Neural cell (in vitro differentiated cells): ENCODE data around the gene TEX22. TPM values are rescaled to one million over a fixed set of nuclear protein-coding genes. Genes with fewer than 3 reads are reported as not detected.

Source experiments
- H2AFZ ChIP-seq: fragments of 200-600, 300-800 bp; sonication (generic), shearing (Covaris generic); 2 replicates; pipeline ENCODE4 v1.6.0; 2014; ENCODE audit warnings: low read depth, mild to moderate bottlenecking, antibody characterized with exemption, low read length, moderate library complexity
- H3F3A ChIP-seq: fragments of 200-600 bp; shearing (Covaris generic); 2 replicates; pipeline ENCODE4 v1.6.1; 2016; ENCODE audit warnings: mild to moderate bottlenecking, moderate library complexity, mixed read lengths, antibody characterized with exemption, low read length; ENCODE audit not compliant: insufficient read depth, poor library complexity, severe bottlenecking
- H3K27ac ChIP-seq: fragments of 200-600, 300-800 bp; sonication (generic), shearing (Covaris generic); 2 replicates; pipeline ENCODE4 v1.5.1; 2014; ENCODE audit warnings: mild to moderate bottlenecking, low read length, moderate library complexity
- H3K27me3 ChIP-seq: fragments of 300-800, 200-600 bp; sonication (generic), shearing (Covaris generic); 2 replicates; pipeline ENCODE4 v1.6.0; 2014; ENCODE audit warnings: mild to moderate bottlenecking, low read depth, low read length, moderate library complexity; ENCODE audit not compliant: insufficient read depth
- H3K36me3 ChIP-seq: fragments of 300-800, 200-600 bp; sonication (generic), shearing (Covaris generic); 2 replicates; pipeline ENCODE4 v1.5.1; 2014; ENCODE audit warnings: mild to moderate bottlenecking, antibody characterized with exemption, low read length, moderate library complexity; ENCODE audit not compliant: insufficient read depth
- H3K4me2 ChIP-seq: fragments of 300-800, 200-600 bp; sonication (generic), shearing (Covaris generic); 2 replicates; pipeline ENCODE4 v1.6.0; 2014; ENCODE audit warnings: mild to moderate bottlenecking, low read length
- H3K4me3 ChIP-seq: fragments of 300-800, 200-600 bp; sonication (generic), shearing (Covaris generic); 2 replicates; pipeline ENCODE4 v1.5.1; 2014; ENCODE audit warnings: mild to moderate bottlenecking, low read length, moderate library complexity
- H3K79me2 ChIP-seq: fragments of 200-600 bp; shearing (Covaris generic); replicated peaks from 2 replicates; pipeline ENCODE4 v1.6.0; 2014; ENCODE audit warnings: mild to moderate bottlenecking, low read length, moderate library complexity; ENCODE audit not compliant: insufficient read depth
- H3K9ac ChIP-seq: fragments of 300-800, 200-600 bp; sonication (generic), shearing (Covaris generic); 2 replicates; pipeline ENCODE4 v1.6.1; 2016; ENCODE audit warnings: mild to moderate bottlenecking, low read length, mixed read lengths
- H3K9me2 ChIP-seq: fragments of 200-600 bp; shearing (Covaris generic); 2 replicates; pipeline ENCODE4 v1.6.1; 2016; ENCODE audit warnings: mild to moderate bottlenecking, low read length, mixed read lengths; ENCODE audit not compliant: insufficient read depth
- H3K9me3 ChIP-seq: fragments of 200-600, 300-800 bp; sonication (generic), shearing (Covaris generic); 2 replicates; pipeline ENCODE4 v1.6.1; 2016; ENCODE audit warnings: mild to moderate bottlenecking, mixed run types, low read length, moderate library complexity, mixed read lengths
- H4K20me1 ChIP-seq: fragments of 200-600 bp; shearing (Covaris generic); 2 replicates; pipeline ENCODE4 v1.6.1; 2016; ENCODE audit warnings: mild to moderate bottlenecking, mixed run types; ENCODE audit not compliant: insufficient read depth
- EP300 ChIP-seq: fragments of 450-650 bp; conservative IDR thresholded peaks from 2 replicates; pipeline ENCODE4 v1.6.1; 2014; ENCODE audit warnings: antibody characterized with exemption, mild to moderate bottlenecking, moderate library complexity; ENCODE audit not compliant: poor library complexity, severe bottlenecking
- EZH2 ChIP-seq: fragments of 200-600, 300-800 bp; shearing (Covaris generic), sonication (generic); IDR thresholded peaks from 2 replicates; pipeline ENCODE4 v1.6.1; 2014; ENCODE audit warnings: antibody characterized with exemption, low read length, borderline replicate concordance, mild to moderate bottlenecking; ENCODE audit not compliant: insufficient read depth, poor library complexity, severe bottlenecking
- MXI1 ChIP-seq: fragments of 450-650 bp; conservative IDR thresholded peaks from 2 replicates; pipeline ENCODE4 v1.6.1; 2014; ENCODE audit warnings: antibody characterized with exemption, mild to moderate bottlenecking; ENCODE audit not compliant: poor library complexity, severe bottlenecking
- POLR2AphosphoS5 ChIP-seq: IDR thresholded peaks from 2 replicates; pipeline ENCODE4 v1.6.1; 2012
- RAD21 ChIP-seq: fragments of 450-650 bp; conservative IDR thresholded peaks from 2 replicates; pipeline ENCODE4 v1.6.1; 2014; ENCODE audit warnings: antibody characterized with exemption, mild to moderate bottlenecking, moderate library complexity
- SMC3 ChIP-seq: fragments of 450-650 bp; conservative IDR thresholded peaks from 2 replicates; pipeline ENCODE4 v1.6.1; 2014; ENCODE audit warnings: antibody characterized with exemption, mild to moderate bottlenecking, moderate library complexity; ENCODE audit not compliant: poor library complexity
- TAF1 ChIP-seq: IDR thresholded peaks from 2 replicates; pipeline ENCODE4 v1.6.1; 2012; ENCODE audit warnings: low read depth
- polyA plus RNA-seq: library from polyadenylated mRNA; depleted of rRNA; stranded (reverse); fragments of >200 nt; gene quantifications from 2 replicates; pipeline ENCODE4 v1.2.3, GENCODE V29; 2014
- TF ChIP-seq, protein P1 (sequence below): fragments of 450-650 bp; IDR thresholded peaks from 2 replicates; pipeline ENCODE4 v1.5.1; 2014; ENCODE audit warnings: antibody characterized with exemption, mild to moderate bottlenecking, moderate library complexity; ENCODE audit not compliant: poor library complexity, severe bottlenecking
- TF ChIP-seq, protein P2 (sequence below): IDR thresholded peaks from 2 replicates; pipeline ENCODE4 v1.6.1; 2012; ENCODE audit warnings: borderline replicate concordance

TEX22 gene
- polyA plus RNA-seq, 1 donor from 2014 or later = 0.22 TPM

DNA sequence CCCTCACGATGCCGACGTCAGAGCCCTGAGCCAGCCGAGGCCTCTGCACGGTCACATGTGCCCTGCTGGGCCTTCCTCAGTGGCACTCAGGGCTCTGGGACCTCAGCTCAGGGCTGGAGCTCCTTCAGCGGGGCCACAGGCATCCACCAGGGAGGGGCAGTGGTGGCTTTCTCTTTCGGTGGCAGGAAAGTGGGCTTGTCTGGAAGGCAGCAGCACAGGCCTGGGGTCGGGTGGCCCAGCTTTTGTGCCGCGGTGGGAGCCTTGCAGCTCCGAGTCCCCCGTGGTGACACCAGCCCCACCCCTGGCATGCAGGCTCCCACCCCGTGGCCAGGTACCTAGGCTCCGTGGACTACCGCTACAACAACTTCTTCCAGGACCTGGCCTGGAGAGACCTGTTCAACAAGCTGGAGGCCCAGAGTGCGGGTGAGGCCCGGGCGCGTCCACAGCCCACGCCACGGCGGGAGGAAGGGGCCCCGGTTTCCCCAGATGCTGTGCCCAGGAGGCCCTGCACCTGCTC lies 14.2 kb upstream of the TEX22 start:
- Histone ChIP-seq H3K36me3 (no peaks in the 10 kb centered on the region), H3F3A (no peaks in the 10 kb centered on the region), H3K4me2 (no peak overlapping the region), H3K27ac (no peak overlapping the region), H2AFZ (no peak overlapping the region), H4K20me1 (no peaks in the 10 kb centered on the region), H3K9me2 (no peaks in the 10 kb centered on the region), H3K4me3 (no peak overlapping the region), H3K9me3 (no peaks in the 10 kb centered on the region), H3K79me2 (no peaks in the 10 kb centered on the region), H3K9ac (no peak overlapping the region), H3K27me3 (no peaks in the 10 kb centered on the region)
- TF ChIP-seq, protein P1, sequence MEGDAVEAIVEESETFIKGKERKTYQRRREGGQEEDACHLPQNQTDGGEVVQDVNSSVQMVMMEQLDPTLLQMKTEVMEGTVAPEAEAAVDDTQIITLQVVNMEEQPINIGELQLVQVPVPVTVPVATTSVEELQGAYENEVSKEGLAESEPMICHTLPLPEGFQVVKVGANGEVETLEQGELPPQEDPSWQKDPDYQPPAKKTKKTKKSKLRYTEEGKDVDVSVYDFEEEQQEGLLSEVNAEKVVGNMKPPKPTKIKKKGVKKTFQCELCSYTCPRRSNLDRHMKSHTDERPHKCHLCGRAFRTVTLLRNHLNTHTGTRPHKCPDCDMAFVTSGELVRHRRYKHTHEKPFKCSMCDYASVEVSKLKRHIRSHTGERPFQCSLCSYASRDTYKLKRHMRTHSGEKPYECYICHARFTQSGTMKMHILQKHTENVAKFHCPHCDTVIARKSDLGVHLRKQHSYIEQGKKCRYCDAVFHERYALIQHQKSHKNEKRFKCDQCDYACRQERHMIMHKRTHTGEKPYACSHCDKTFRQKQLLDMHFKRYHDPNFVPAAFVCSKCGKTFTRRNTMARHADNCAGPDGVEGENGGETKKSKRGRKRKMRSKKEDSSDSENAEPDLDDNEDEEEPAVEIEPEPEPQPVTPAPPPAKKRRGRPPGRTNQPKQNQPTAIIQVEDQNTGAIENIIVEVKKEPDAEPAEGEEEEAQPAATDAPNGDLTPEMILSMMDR = no peak
- TF ChIP-seq POLR2AphosphoS5 (no peak), SMC3 (no peak), MXI1 (no peak), RAD21 (no peak), EP300 (no peak), EZH2 (no peak), TAF1 (no peak)
- TF ChIP-seq, protein P2, sequence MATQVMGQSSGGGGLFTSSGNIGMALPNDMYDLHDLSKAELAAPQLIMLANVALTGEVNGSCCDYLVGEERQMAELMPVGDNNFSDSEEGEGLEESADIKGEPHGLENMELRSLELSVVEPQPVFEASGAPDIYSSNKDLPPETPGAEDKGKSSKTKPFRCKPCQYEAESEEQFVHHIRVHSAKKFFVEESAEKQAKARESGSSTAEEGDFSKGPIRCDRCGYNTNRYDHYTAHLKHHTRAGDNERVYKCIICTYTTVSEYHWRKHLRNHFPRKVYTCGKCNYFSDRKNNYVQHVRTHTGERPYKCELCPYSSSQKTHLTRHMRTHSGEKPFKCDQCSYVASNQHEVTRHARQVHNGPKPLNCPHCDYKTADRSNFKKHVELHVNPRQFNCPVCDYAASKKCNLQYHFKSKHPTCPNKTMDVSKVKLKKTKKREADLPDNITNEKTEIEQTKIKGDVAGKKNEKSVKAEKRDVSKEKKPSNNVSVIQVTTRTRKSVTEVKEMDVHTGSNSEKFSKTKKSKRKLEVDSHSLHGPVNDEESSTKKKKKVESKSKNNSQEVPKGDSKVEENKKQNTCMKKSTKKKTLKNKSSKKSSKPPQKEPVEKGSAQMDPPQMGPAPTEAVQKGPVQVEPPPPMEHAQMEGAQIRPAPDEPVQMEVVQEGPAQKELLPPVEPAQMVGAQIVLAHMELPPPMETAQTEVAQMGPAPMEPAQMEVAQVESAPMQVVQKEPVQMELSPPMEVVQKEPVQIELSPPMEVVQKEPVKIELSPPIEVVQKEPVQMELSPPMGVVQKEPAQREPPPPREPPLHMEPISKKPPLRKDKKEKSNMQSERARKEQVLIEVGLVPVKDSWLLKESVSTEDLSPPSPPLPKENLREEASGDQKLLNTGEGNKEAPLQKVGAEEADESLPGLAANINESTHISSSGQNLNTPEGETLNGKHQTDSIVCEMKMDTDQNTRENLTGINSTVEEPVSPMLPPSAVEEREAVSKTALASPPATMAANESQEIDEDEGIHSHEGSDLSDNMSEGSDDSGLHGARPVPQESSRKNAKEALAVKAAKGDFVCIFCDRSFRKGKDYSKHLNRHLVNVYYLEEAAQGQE = no peak

DNA sequence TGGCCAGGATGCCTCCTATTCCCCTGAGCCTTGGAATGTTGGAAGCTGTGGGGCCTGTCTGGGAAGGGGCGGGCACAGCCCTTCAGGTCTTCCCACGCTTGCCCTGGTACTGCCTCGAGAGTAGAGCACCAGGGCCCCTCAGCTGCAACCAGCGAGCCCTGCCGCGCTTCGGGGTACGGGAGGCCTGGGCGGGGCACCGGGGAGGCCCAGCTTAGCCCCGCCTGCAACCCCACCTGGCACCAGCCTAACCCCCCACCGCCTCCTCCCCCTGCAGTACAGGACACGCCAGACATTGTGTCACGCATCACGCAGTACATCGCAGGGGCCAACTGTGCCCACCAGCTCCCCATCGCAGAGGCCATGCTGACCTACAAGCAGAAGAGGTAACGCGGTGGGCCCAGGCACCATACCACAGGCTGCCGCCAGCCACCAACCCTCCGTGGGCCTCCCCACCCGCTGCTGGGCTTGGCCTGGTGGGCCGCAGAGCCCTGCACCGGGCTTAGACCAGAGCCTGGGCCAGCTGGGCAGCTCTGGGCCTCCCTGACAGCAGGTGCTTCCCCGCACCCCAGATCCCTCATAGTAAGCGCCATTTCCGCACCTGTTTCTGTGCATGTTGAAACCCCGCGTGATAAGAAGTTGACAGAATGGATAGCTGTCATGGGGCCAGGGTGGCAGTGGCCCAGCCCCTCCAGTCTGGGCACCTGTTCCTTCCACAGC lies 13.6 kb upstream of the TEX22 start:
- TF ChIP-seq POLR2AphosphoS5 (no peak), EP300 (no peak), SMC3 (no peak), EZH2 (no peak), TAF1 (no peak), MXI1 (no peak), RAD21 (no peak)
- TF ChIP-seq, protein P2 = no peak
- TF ChIP-seq, protein P1 = no peak
- Histone ChIP-seq H3K9me3 (no peaks in the 10 kb centered on the region), H3K79me2 (no peaks in the 10 kb centered on the region), H4K20me1 (no peaks in the 10 kb centered on the region), H3K36me3 (no peaks in the 10 kb centered on the region), H3K27ac (no peak overlapping the region), H2AFZ (no peak overlapping the region), H3K27me3 (no peaks in the 10 kb centered on the region), H3F3A (no peaks in the 10 kb centered on the region), H3K9me2 (no peaks in the 10 kb centered on the region), H3K4me2 (no peak overlapping the region), H3K4me3 (no peak overlapping the region), H3K9ac (no peak overlapping the region)
